Brain microvascular endothelial cell (primary cell): ENCODE measurements around the gene HPCA.

Source experiments
- DNase-seq: peaks from one replicate; pipeline ENCODE4 v3.0.0-alpha.2; 2020
- H3K27ac ChIP-seq: fragments of 250-450 bp; sonication (Bioruptor Pico); 2 replicates; pipeline ENCODE4 v1.5.1; 2020; ENCODE audit warnings: mild to moderate bottlenecking, moderate library complexity
- H3K27me3 ChIP-seq: fragments of 250-450 bp; sonication (Bioruptor Pico); replicated peaks from 2 replicates; pipeline ENCODE4 v1.5.1; 2020; ENCODE audit warnings: mild to moderate bottlenecking
- H3K36me3 ChIP-seq: fragments of 250-450 bp; sonication (Bioruptor Pico); replicated peaks from 2 replicates; pipeline ENCODE4 v1.5.1; 2020; ENCODE audit warnings: mild to moderate bottlenecking
- H3K4me3 ChIP-seq: 2 replicates; pipeline ENCODE4 v1.5.1; 2011; ENCODE audit warnings: low read depth, mild to moderate bottlenecking, control low read depth, low read length, moderate library complexity
- in situ Hi-C: cut with HindIII; loops from 2 replicates; pipeline ENCODE4 v1.10.0; 2017; ENCODE audit warnings: low sequenced_read_pairs, low pct_ligation_motif_present
- TF ChIP-seq, protein P1 (sequence below): IDR thresholded peaks from 2 replicates; pipeline ENCODE4 v1.5.1; 2011; ENCODE audit warnings: low read depth, mild to moderate bottlenecking, moderate library complexity, low read length, control low read depth, inconsistent platforms; ENCODE audit errors: missing control alignments

The HPCA gene

DNA sequence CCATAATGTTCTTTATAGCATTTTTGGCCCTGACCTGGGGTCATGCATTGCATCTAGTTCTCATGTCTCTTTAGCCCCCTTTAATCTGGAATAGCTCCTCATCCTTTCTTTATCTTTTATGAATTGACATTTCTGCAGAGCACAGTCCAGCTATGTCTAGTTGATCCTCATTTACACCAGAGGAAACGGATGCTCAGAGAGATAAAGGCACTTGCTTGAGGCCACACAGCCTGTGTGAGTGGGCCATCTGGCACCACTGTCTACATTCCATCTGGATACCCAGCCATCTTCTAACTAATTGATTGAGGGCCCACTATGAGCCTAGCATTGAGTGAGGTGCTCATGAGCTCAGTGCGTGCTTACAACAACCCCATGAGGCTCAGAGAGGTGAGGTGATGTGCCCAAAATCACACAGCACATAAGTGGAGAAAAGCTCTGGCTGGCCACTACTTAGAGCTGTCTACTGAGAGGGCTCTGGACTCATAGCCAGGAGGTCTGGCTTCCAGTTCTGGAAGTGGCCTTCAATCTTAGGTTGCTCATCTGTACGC lies 3.5 kb downstream of the HPCA start:
- H3K27ac ChIP-seq: no peak overlapping the region
- H3K36me3 ChIP-seq: no peaks in the 10 kb centered on the region
- TF ChIP-seq, protein P1, sequence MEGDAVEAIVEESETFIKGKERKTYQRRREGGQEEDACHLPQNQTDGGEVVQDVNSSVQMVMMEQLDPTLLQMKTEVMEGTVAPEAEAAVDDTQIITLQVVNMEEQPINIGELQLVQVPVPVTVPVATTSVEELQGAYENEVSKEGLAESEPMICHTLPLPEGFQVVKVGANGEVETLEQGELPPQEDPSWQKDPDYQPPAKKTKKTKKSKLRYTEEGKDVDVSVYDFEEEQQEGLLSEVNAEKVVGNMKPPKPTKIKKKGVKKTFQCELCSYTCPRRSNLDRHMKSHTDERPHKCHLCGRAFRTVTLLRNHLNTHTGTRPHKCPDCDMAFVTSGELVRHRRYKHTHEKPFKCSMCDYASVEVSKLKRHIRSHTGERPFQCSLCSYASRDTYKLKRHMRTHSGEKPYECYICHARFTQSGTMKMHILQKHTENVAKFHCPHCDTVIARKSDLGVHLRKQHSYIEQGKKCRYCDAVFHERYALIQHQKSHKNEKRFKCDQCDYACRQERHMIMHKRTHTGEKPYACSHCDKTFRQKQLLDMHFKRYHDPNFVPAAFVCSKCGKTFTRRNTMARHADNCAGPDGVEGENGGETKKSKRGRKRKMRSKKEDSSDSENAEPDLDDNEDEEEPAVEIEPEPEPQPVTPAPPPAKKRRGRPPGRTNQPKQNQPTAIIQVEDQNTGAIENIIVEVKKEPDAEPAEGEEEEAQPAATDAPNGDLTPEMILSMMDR: no peak
- H3K27me3 ChIP-seq: peaks cover 41% of the 10 kb centered on the region
- in situ Hi-C loops: no loop called here
- DNase-seq: no peak
- H3K4me3 ChIP-seq: no peak overlapping the region

DNA sequence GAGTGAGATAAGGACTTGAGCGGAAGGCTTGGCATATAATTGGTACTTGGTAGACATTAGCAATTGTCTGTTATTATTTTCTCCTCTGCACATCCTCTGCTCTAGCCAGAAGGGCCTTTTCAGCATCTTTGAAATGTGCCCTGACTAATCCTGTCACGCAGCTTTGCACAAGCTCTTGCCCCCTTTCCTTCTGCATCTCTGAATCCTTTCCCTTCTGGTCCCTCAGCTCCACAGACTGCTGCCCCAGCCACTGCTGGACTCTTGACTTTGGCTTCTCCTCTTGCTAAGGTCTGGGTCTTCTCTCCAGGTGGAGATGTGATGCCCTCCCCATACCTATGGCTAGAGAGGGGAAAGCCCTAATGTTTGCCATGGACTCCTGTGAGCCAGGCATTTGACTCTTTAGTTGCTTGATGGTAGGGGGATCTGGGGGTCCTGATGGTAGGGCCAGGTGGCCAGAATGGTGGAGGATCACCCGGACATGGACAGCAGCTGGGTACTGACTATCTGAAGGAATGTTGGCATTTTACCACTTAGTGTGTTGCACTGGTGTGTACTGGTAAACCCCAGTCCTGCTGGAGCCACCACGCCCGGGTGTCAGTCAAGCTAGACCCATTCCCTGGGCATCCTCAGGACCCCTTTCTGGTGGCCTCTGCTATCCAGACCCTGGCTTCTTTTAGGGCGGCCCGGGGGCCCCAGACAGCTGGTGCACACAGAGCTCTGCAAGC lies 4.4 kb downstream of the HPCA start:
- Histone ChIP-seq H3K4me3 (no peak overlapping the region), H3K27ac (no peak overlapping the region), H3K36me3 (no peaks in the 10 kb centered on the region), H3K27me3 (peaks cover 32% of the 10 kb centered on the region)
- DNase-seq: no peak
- in situ Hi-C loops: no loop called here
- TF ChIP-seq, protein P1: no peak

DNA sequence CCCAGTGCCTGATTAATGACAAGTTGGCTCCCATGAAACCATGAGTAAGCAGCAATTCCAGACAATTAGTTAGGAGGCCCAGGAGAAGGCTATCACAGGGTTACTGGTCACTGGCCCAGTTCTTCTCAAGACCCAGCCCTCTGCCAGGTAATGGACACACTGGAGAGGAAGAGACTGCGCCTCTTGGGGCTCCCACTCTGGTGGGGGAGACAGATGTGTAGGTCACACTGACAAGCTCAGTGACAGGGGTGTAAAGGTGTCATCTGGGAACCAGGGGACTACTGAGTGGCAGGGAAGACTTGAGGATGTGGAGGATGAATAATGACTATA lies 4.9 kb downstream of the HPCA start:
- no peak overlapping the region for H3K27ac ChIP-seq
- TF ChIP-seq, protein P1: no peak
- H3K36me3 ChIP-seq: no peaks in the 10 kb centered on the region
- peaks cover 27% of the 10 kb centered on the region for H3K27me3 ChIP-seq
- in situ Hi-C loops: no loop called here
- no peak overlapping the region for H3K4me3 ChIP-seq
- DNase-seq: no peak

DNA sequence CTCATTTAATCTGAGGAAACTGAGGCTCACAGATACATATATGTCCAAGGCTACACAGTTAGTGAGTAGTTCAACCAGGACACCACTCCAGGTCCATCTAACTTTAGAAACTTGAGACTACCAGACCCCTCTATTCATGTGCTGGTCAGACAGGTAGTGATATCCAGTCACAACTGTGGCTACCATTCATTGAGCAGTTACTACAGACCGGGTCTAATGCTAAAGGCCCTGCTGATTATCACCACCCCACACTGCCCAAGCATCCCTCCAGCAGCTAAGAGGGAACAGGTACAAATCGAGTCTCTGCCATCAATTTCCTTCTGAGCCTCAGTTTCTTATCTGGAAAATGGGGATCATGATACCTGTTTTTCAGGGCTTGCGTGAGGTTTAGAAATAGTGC lies 5.3 kb downstream of the HPCA start:
- Histone ChIP-seq H3K27ac (no peak overlapping the region), H3K4me3 (no peak overlapping the region), H3K36me3 (no peaks in the 10 kb centered on the region), H3K27me3 (peaks cover 27% of the 10 kb centered on the region)
- TF ChIP-seq, protein P1: no peak
- in situ Hi-C loops: no loop called here
- no peak for DNase-seq

DNA sequence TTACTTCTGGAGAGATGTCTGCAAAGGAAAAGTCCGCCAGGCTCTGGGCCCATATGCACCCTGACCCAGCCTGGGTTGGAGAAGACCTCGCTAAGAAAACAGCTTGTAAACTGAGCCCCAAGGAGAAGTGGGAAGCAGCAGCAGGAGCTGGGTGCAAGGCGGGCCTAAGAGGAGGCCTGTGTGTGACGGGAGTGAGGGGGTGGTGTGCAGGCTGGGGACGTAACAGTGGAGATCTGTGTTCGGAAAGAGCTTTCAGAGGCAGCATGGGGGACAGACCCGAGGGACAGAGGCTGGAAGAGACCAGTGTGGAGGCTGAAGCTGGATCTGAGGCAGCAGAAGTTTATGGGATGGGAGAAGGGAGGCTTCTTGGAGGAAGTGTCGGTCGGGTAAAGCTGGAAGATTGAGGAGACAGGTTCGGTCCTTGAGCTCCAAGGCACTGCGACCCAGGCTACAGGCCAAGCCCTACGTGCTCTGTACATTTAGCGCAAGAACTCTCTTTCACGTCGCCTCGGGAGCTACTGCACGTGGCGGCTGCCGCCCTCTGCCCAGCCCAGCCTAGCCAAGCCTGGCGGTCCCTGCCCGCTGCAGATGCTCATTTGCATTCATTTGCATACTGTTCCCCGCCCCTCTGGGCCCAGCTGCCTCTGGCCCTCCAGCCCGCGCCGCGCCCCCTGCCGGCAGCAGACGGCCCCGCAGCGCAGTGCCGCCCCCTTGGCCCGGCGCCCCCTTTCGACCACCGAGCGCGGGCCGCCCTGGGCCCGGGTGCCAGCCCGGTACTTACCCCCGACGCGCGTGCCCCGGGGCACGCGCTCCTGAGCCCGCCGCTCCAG lies 6.3 kb downstream of the HPCA start:
- Histone ChIP-seq H3K4me3 (peak overlapping the region; percentile 47), H3K36me3 (no peaks in the 10 kb centered on the region), H3K27ac (no peak overlapping the region), H3K27me3 (peaks cover 22% of the 10 kb centered on the region)
- TF ChIP-seq, protein P1: no peak
- no peak for DNase-seq
- in situ Hi-C loops: no loop called here
